A673 (cell line): Measurements from ENCODE around the gene CFAP43. TPM values are rescaled to one million over a fixed set of nuclear protein-coding genes. Genes with fewer than 3 reads are reported as not detected.

Experiments used
- BruUV-seq: library from RNA; stranded (reverse); fragments of 400-500 nt; replicated peaks from 2 replicates; lab custom pipeline; 2021; lab: Mats Ljungman, UMichigan
- CTCF ChIA-PET: fragments of 300-600 bp; sonication (Branson Sonifier 250); formaldehyde crosslinking; loops from one replicate; lab custom pipeline; 2022; ENCODE audit warnings: antibody characterized with exemption; lab: Charles Lee
- POLR2A ChIA-PET: fragments of 300-600 bp; sonication (Branson Sonifier 250); formaldehyde crosslinking; loops from one replicate; lab custom pipeline; 2022; ENCODE audit warnings: antibody characterized with exemption; ENCODE audit not compliant: low non-redundant PET; lab: Charles Lee
- DNase-seq: peaks from one replicate; pipeline ENCODE4 v3.0.0-alpha.2; 2015; ENCODE audit warnings: low spot score
- H3K27ac ChIP-seq: fragments of 200-600 bp; sonication (generic); 2 replicates; pipeline ENCODE4 v1.5.1; 2016; ENCODE audit warnings: mixed run types, low read depth, mild to moderate bottlenecking, mixed read lengths, antibody characterized with exemption, low read length; ENCODE audit not compliant: poor library complexity, severe bottlenecking
- H3K27me3 ChIP-seq: fragments of 200-600 bp; sonication (generic); replicated peaks from 2 replicates; pipeline ENCODE4 v1.6.1; 2017; ENCODE audit warnings: mixed run types, low read depth, mild to moderate bottlenecking, mixed read lengths, antibody characterized with exemption, low read length; ENCODE audit not compliant: insufficient read depth, poor library complexity
- H3K36me3 ChIP-seq: fragments of 200-600 bp; sonication (generic); 2 replicates; pipeline ENCODE4 v1.6.1; 2016; ENCODE audit warnings: mixed run types, mild to moderate bottlenecking, mixed read lengths, antibody characterized with exemption, low read length; ENCODE audit not compliant: insufficient read depth, poor library complexity, severe bottlenecking
- H3K4me1 ChIP-seq: fragments of 200-600 bp; sonication (generic); 2 replicates; pipeline ENCODE4 v1.6.1; 2017; ENCODE audit warnings: mixed run types, mild to moderate bottlenecking, mixed read lengths, antibody characterized with exemption, low read length; ENCODE audit not compliant: insufficient read depth, poor library complexity, severe bottlenecking
- H3K4me3 ChIP-seq: fragments of 200-600 bp; sonication (generic); 2 replicates; pipeline ENCODE4 v1.5.1; 2016; ENCODE audit warnings: low read depth, mixed run types, mild to moderate bottlenecking, mixed read lengths, low read length; ENCODE audit not compliant: poor library complexity, severe bottlenecking
- H3K9me3 ChIP-seq: fragments of 200-600 bp; sonication (generic); 2 replicates; pipeline ENCODE4 v1.6.1; 2016; ENCODE audit warnings: mixed run types, low read depth, mild to moderate bottlenecking, mixed read lengths, antibody characterized with exemption, low read length; ENCODE audit not compliant: poor library complexity, severe bottlenecking
- EZH2 ChIP-seq: fragments of 200-600 bp; sonication (generic); IDR thresholded peaks from 2 replicates; pipeline ENCODE4 v1.6.1; 2017; ENCODE audit warnings: borderline replicate concordance, low read depth, mild to moderate bottlenecking, mixed read lengths, antibody characterized with exemption, low read length; ENCODE audit not compliant: poor library complexity, severe bottlenecking
- intact Hi-C: fragments of 100-400 bp; cut with micrococcal nuclease; formaldehyde crosslinking; loops from one replicate; pipeline ENCODE4 v1.10.0; 2022; ENCODE audit not compliant: unreplicated experiment
- total RNA-seq: library from RNA; stranded (reverse); gene quantifications from 2 replicates; pipeline ENCODE4 v1.2.3, GENCODE V29; 2021
- TF ChIP-seq, protein P1 (sequence below): fragments of 300-800, 200-600 bp; sonication (generic); conservative IDR thresholded peaks from 2 replicates; pipeline ENCODE4 v1.5.1; 2017; ENCODE audit warnings: low read depth, mild to moderate bottlenecking, antibody characterized with exemption, low read length, moderate library complexity, mixed read lengths

Gene CFAP43
- total RNA-seq, 1 experiment from 2014 or later = 0.13 TPM

DNA sequence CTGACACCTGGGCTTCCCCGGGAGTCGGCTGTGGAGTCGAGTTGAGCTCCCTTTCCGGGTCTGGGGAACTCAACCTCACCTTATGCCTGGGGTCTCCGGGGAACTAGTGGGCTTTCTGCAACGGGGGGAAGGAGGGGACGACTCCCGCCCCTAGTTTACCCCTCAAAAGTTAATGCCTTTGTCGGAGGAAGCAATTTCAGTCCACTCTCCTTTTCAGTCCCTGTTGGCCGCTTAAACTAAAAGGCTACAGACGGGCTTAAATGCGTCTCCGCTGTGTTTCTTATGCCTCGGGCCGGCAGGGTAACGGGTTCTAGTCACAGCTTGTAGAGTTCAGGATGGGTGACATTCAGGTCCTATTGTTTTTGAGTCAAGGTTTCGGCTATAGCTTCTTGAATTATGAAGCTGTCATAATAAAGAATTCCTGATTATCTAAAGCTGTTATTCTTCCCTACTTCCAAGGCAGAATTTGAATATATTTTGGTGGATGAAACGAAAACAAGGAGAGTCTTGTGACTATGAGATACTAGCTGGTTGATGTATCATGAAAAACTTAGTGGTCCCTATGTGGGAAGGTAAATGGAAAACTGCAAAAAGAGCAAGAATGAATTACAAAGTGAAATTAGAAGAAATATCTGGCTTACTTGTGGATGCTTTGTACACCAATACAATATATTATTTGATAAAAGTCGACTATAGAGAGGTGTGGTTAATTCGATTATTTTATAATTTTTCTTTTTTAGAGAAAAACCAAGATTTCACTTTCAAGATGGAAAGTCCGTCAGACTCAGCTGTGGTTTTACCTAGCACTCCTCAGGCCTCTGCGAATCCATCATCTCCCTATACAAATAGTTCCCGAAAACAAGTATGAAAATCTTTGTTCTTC lies 109.7 kb downstream of the CFAP43 start:
- Histone ChIP-seq H3K27me3 (no peaks in the 10 kb centered on the region), H3K9me3 (no peaks in the 10 kb centered on the region), H3K27ac (peak overlapping the region; percentile 86), H3K36me3 (no peaks in the 10 kb centered on the region), H3K4me1 (peaks cover 23% of the 10 kb centered on the region), H3K4me3 (peak overlapping the region; percentile 67)
- intact Hi-C loops = loop anchor here (1.0 to 5.0 kb wide), 2 partner anchors 234 to 460 kb away; no protein-coding TSS in a partner anchor
- DNase-seq = no peak
- ChIA-PET POLR2A (interaction anchor here (1.0 kb wide), 1 partner anchor 88 kb away, joined by 4 read pairs; no protein-coding TSS in a partner anchor), CTCF (interaction anchor here (0.5 to 2.4 kb wide), 3 partner anchors 234 to 1059 kb away, joined by 3 to 18 read pairs (median 8); no protein-coding TSS in a partner anchor)
- TF ChIP-seq EZH2 = no peak
- TF ChIP-seq, protein P1, sequence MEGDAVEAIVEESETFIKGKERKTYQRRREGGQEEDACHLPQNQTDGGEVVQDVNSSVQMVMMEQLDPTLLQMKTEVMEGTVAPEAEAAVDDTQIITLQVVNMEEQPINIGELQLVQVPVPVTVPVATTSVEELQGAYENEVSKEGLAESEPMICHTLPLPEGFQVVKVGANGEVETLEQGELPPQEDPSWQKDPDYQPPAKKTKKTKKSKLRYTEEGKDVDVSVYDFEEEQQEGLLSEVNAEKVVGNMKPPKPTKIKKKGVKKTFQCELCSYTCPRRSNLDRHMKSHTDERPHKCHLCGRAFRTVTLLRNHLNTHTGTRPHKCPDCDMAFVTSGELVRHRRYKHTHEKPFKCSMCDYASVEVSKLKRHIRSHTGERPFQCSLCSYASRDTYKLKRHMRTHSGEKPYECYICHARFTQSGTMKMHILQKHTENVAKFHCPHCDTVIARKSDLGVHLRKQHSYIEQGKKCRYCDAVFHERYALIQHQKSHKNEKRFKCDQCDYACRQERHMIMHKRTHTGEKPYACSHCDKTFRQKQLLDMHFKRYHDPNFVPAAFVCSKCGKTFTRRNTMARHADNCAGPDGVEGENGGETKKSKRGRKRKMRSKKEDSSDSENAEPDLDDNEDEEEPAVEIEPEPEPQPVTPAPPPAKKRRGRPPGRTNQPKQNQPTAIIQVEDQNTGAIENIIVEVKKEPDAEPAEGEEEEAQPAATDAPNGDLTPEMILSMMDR = no peak
- BruUV-seq = TSS peak; percentile 77

DNA sequence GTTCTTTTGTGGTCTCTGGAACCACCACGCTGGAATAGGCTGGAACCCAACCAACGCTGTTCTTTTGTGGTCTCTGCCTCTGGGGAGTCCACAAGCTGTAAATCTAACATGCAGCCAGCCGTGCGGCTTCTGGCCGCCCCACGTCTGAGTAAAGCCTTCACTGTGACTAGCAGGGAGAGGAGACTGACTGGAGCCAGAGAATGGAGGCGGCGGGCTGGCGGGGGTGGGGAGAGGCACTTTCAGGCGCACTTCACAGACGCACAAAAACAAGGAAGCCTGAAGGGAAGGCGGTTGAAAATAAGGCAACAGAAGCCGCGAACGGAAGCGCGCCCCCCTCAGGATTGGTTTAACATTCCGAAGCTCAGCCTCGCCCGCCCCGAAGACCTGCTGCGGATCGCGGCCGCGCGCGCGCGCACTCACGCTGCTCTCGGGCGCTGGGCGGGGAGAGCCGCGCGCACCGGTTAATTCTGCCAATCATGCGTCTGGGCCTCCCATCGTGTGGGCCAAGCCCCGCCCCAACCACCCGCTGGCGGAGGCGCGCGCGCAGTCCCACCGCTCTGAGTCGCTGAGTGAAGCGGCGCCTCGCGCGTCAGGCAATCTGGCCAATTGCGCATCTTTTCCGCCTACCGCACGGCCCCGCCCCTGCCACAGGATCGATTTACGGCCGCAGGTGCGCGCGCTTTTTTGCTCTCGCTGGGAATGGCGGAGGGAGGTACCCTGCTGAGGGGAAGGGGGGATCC lies 110.5 kb downstream of the CFAP43 start, which contains the start of gene SFR1:
TSS of gene SFR1 (plus strand) at position 687 of the 740 bp plus-strand sequence. CDS start at position 700, 13 bp downstream.
- Histone ChIP-seq H3K9me3 (no peaks in the 10 kb centered on the region), H3K27me3 (no peaks in the 10 kb centered on the region), H3K4me1 (peaks cover 23% of the 10 kb centered on the region), H3K36me3 (no peaks in the 10 kb centered on the region), H3K4me3 (peak within 1 kb of the TSS; percentile 67), H3K27ac (peak within 1 kb of the TSS; percentile 91)
- DNase-seq = peak; percentile 99
- no TSS peak for BruUV-seq
- ChIA-PET POLR2A (interaction anchor here (1.0 kb wide), 1 partner anchor 87 kb away, joined by 4 read pairs; no protein-coding TSS in a partner anchor), CTCF (interaction anchor here (0.5 to 2.4 kb wide), 2 partner anchors 234 to 1060 kb away, joined by 8 to 18 read pairs; no protein-coding TSS in a partner anchor)
- intact Hi-C loops = loop anchor here (2.0 to 5.0 kb wide), 2 partner anchors 153 to 461 kb away; no protein-coding TSS in a partner anchor
- no peak for TF ChIP-seq EZH2
- TF ChIP-seq, protein P1 = peak; percentile 84
